Measurements from ENCODE around the gene RABGAP1L.

The RABGAP1L gene

DNA sequence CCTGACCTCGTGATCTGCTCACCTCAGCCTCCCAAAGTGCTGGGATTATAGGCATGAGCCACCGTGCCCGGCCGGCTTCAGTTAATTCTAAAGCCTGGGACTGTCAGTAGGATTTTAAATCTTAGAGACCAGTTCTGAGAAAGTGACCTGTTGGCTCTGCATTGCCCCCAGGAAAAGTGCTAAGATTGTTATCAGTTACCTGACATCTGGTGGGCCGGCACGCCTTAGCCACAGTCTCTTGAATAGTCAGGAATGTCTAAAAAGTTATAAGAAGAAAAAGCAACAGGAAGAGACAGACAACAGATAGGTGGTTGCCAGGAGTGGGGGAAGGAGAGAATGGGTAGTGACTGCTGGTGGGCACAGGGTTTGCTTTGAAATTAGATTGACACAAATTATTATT lies 35.1 kb downstream of the RABGAP1L start:
- DNase-seq (ENCODE audit: low read depth in 2 of 2, low spot score in 1 of 2), result no peak

DNA sequence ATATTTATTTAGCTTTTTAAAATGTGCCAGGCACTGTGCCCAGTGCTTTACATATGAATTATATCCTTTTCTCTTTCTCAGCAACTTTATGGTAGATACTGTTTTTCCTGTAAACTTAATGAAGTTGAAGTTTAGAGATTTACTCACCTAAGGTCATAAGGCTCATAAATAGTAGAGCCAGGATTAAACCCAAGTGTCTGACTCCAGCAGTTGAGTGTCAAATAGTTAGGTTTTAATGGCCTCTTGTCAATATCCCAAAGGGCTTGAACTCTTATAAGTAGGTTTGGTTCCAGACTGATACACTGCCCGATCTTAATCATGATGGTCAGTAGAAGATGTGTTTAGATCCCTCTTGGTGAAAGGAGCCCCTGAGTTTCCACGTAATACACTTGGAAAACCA lies 37.8 kb downstream of the RABGAP1L start:
- DNase-seq (ENCODE audit: low read depth in 2 of 2, low spot score in 1 of 2), result no peak

DNA sequence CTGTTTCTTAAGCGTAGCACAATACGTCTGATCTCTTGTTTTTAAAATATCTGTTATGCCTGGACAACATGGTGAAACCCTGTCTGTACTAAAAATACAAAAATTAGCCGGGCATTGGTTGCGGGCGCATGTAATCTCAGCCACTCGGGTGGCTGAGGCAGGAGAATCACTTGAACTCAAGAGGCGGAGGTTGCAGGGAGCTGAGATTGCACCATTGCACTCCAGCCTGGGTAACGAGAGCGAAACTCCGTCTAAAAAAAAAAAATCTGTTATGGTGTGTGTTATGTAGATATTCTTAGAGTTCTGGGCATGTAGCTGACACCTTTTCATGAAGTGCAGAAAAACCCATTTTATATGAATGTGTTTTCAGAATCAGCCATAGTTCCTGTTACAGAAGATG lies 38.2 kb downstream of the RABGAP1L start:
- DNase-seq (ENCODE audit: low read depth in 2 of 2, low spot score in 1 of 2), result no peak

DNA sequence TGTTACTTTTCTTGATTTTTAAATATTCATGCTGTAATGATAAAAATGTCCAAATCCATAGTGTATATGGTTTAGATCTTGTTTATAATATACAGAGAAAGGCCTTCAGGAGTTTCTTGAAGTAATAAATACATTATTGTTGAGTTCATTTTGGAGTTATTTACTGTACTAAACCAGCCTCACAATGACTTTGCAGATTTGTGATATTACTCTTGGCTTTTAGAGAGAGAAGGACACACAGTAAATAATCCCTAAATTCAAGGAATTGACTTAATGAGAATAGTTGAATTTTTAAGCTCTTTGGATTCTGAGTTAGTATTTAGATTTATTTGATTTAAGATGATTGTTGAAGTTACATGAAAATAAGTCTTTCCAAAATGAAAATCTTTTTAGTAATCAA lies 38.9 kb downstream of the RABGAP1L start:
- DNase-seq (ENCODE audit: low read depth in 2 of 2, low spot score in 1 of 2), result no peak

DNA sequence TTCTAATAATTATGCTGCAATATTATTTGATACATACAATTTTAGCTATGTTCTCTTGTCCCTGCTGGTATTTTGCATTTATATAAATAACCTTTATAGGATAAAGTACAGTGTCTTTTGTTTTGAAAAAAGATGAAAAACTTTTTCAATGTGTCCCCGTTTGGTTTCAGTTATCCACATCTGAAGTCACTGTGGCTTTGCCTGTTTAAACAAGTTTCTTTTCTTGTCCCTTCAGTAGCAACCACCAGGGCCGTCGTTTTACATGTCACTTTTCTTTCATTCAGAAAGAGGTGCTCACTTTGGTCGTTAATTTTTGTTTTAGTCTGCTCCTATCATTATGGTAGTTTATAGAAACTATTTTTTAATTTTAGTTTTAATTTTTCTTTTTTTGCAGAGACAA lies 41.4 kb downstream of the RABGAP1L start:
- DNase-seq (ENCODE audit: low read depth in 2 of 2, low spot score in 1 of 2), result no peak

DNA sequence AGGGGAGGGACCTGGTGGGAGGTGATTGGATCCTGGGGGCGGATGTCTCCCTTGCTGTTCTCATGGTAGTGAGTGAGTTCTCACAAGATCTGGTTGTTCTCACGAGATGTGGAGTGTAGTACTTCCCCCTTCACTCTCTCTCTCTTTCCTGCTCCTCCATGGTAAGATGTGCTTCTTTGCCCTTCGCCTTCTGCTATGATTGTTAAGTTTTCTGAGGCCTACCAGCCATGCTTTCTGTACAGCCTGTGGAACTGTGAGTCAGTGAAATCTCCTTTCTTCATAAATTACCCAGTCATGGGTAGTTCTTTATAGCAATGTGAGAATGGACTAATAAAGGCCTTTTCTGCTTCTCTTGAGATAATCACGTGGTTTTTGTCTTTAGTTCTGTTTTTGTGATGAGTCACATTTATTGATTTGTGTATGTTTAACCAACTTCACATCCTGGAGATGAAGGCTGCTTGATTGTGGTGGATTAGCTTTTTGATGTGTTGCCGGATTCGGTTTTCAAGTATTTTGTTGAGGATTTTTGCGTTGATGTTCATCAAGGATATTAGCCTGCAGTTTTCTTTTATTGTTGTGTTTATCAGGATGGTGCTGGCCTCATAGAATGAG lies 45.5 kb downstream of the RABGAP1L start:
- DNase-seq (ENCODE audit: low read depth in 2 of 2, low spot score in 1 of 2), result no peak

DNA sequence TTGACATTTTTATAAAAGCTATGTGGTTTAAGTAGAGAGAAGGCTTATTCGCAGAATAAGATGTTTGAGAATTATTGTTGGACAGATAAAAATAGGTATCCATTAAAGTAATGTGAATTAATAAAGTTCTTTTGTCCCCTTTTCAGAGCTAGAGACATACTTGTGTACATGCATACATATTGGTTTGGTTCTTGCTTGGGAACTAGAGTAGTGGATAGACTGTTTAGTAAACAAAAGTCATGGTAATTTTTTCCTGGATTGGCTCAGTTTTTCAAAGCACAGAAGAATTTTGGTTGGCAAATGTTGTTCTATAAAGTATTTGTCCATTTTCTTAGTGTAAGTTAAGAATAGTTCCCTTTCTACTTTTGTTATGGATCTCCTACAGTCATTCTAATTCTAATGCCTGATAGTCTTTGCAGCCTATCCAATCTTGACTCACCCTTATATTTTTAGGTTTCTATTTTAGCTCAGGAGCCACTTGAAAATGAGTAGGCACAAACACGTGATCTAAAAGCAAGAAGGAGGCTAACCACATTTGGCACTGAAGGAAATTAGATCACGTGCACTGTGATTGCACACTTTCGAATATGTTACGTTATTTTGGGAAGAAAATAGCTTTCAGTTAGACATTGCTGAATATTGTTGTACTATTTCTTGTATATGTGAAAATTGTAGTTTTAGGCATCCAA lies 47.0 kb downstream of the RABGAP1L start:
- no peak for DNase-seq (ENCODE audit: low read depth in 2 of 2, low spot score in 1 of 2)

DNA sequence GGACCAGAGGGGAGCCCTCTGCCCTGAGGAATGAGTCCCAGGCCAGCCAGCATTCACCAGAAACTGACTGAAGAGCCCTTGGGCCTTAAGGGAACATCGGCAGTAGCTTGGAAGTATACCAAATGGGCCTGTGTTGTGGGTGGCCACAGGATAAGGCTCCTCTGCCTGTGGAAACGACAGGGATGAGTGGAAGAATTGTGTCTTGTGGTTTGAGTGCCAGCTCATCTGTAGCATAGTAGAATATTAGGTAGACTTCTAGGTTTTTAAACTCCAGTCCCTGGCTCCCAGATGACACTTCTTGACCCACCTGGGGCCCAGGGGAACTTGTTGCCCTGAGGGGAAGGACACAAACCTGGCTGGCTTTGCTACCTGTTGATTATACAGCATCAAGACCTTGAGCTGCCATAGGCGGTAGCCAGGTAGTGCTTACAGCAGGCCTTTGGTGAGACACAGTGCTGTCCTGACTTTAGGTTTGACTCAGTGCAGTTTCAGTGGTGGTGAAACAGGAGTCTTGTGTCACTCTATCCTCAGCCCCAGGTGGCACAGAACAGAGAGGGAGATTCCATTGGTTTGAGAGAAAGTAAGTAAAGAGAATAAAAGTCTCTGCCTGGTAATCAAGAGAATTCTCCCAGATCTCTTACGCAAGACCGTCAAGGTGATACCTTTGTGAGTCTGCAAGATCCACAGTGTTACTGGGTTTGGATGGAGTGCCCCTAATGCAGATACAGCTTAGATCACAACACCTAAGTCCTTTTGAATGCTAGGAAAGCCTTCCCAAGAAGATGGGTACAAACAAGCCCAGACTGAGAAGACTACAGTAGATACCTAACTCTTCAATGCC lies 50.2 kb downstream of the RABGAP1L start:
- no peak for DNase-seq (ENCODE audit: low read depth in 2 of 2, low spot score in 1 of 2)

DNA sequence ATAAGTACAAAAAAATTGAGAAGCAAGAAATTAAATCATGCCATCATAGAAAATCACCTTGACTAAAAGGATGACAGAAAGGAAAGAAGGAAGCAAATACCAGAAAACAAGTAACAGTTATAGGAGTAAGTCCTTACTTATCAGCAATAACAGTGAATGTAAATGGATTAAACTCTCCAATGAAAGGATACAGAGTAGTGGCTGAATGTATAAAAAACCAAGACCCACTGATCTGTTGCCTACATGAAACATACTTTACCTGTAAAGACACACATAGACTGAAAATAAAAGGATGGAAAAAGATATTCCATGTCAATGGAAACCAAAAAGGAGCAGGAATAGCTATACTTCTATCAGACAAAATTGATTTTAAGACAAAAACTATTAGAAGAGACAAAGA lies 52.2 kb downstream of the RABGAP1L start:
- DNase-seq (ENCODE audit: low read depth in 2 of 2, low spot score in 1 of 2), result no peak

DNA sequence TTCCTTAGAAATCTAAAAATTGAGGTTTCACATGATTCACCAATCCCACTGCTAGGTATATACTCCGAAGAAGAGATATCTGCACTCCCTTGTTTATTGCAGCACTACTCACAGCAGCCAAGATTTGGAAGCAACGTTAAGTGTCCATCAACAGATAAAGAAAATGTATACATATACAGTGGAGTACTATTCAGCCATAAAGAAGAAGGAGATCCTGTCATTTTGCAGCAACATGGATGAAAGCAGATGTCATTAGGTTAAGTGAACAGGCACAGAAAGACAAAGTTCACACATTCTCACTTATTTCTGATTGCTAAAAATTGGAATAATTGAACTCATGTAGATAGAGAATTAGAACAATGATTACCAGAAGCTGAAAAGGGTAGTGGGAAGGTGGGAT lies 56.4 kb downstream of the RABGAP1L start:
- DNase-seq (ENCODE audit: low read depth in 2 of 2, low spot score in 1 of 2), result no peak

DNA sequence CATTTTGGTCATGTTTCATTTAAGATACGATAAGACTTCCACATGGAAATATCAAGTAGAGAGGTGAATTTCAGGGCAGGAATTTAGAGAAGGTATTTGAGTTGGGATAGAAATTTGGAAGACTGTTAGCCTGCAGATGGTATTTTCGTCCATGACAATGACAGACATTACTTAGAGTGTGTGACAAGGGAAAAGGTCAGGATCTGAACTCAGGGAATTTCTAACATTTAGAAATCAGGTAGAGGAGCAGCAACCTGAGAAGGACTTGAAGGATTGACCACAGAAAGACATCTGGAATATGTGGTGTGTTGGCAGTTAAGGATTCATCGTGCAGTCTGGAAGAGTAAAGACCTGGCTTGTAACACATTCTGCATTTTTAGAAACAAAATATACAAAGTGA lies 57.9 kb downstream of the RABGAP1L start:
- DNase-seq (ENCODE audit: low read depth in 2 of 2, low spot score in 1 of 2), result no peak

DNA sequence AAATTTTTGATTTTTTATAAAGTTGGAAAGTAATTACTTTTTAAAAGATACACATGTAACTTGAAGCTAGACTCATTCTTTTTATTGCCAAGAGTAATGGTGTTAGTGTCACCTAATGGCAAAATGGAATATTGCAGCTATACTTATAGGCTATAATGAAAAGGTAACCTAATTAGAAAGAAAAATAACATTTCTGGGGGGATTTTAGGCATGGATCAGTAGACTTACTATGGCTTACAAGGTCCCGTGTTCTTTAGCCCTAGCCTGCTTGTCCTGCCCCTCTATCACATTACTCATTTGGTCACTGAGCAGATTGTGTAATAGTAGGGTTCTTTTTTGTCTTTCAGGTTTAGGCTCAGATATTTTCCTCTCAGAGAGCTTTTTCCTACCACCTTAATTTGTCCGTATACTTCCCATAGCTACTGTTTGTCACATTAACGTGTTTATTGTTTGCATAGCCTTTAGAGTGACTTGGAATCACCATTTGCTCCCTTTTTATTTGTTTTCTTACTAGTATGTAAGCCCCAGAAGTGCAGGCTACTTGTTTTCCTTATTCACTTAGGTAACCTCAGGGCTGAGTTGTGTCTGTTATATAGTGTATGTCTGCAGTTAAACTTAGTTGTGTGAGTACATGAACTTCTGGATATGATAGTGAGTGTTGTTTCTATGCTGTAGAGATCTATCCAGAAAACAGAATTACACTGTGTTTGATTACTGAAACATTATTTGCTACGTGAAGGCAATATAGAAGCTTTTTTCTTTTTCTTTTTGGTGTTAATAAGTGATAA lies 58.7 kb downstream of the RABGAP1L start:
- no peak for DNase-seq (ENCODE audit: low read depth in 2 of 2, low spot score in 1 of 2)

DNA sequence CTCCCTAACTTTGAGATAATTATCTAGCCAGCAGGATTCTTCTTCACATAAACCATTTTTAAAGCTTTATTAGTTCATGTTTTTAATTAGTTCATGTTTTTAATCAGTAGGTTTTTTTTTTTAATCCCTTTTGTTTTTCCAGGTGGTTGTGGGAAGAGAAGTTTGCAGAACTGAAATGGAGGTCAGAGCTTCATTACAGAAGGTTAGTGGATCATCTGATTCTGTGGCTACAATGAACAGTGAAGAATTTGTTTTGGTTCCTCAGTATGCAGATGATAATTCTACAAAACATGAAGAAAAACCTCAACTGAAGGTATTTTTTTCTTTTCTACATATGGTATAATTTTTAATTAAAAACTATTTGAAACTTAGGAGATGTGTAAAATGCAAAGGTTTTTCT lies 59.7 kb downstream of the RABGAP1L start:
- DNase-seq (ENCODE audit: low read depth in 2 of 2, low spot score in 1 of 2), result no peak

DNA sequence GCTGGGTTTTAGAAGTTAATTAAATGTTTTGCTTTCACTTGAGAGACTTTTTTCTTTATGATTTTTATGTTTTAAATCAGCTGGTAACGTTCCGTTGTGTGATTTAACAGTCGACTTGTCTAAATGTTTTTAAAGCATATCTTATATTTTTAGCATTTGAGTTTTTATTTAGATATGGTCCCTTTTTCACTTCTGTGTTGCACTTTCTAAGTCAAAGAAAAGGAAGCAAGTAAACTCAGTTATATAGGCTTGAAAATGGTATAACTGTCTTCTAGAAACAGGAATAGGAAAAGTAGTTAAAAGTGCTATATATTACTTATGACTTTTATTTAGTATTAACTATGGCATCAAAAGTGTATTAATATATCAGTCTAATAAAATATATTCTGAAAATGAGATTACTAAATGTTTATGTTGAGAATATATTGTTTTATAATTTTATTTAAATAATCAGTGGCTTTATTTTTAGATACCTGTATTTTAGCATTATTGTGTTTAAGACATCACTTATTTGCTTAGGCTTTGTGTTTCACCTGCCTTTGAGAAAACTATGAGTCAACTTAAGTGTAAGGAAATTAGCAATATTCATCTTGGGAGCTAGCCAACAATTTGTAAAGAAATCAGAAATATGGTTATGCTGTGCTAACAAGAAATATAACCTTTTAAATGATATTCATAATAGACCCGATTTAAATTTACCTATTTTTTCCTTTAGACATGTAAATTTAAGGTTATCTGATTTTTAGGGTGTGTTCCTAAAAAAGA lies 60.5 kb downstream of the RABGAP1L start:
- DNase-seq (ENCODE audit: low read depth in 2 of 2, low spot score in 1 of 2), result no peak

DNA sequence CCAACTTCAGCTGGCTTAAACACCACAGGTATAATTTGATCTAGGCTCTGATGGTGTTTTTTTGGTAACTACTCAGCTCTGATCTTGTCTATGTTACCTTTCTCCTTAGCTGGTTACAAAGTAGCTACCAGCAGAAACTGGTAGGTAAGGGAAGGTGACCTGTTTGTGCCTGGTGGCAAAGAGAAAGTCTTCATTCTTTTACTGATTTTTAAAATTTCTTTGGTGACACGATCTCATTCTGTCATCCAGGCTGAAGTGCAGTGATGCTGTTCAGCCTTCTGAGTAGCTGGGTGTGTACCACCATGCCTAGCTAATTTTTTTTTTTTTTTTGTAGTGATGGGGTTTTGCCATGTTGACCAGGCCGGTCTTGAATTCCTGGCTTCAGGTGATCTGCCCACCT lies 62.4 kb downstream of the RABGAP1L start:
- no peak for DNase-seq (ENCODE audit: low read depth in 2 of 2, low spot score in 1 of 2)

DNA sequence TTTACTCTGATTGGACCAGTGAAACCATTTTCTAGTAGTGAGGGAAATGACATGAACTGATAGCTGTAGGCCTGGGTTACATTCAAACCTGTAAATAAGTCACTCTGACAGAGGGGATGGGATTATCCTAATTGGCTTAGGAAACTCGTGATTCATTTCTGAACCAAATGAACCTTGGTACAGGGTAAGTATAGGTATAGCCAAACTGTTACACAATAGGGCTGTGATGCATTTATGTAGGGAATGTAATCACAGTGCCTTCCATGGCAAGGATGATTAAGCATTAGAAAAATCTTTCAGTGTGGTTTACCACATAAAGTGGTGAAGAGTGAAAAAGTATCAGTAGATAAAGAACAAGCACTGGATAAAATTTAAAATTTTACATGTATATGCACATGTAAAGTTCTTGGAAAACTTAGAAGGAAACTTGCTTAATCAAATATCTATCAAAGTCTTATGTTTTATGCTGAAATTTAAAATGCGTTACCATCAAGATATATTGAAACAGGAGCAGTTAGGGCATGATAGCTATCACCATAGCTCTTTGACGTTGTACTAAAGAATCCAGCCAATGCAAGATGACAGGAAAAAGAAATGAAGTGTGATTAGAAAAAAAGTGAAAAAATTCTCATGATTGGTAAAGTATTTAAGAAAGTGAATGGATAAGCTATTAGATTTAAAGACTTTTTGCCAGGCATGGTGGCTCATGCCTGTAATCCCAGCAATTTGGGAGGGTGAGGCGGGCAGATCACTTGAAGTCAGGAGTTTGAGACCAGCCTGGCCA lies 63.0 kb downstream of the RABGAP1L start:
- DNase-seq (ENCODE audit: low read depth in 2 of 2, low spot score in 1 of 2), result no peak

DNA sequence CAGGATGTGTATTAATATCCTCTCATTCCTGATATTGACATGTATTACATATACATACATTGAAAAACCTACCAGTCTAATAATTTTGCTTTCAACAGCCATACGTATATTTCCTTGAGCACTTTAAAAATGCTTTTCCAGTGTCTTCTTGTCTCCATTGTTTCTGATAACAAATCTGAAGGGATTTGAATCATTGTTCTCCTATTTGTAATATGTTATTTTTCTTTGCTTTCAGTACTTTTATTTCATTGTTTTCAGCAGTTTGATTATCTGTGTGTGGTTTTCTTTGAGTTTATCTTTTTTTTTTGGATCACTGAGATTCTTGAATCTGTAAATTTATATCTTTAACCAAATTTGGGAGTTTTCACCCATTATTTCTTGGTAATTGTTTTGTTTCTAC lies 65.3 kb downstream of the RABGAP1L start:
- no peak for DNase-seq (ENCODE audit: low read depth in 2 of 2, low spot score in 1 of 2)

DNA sequence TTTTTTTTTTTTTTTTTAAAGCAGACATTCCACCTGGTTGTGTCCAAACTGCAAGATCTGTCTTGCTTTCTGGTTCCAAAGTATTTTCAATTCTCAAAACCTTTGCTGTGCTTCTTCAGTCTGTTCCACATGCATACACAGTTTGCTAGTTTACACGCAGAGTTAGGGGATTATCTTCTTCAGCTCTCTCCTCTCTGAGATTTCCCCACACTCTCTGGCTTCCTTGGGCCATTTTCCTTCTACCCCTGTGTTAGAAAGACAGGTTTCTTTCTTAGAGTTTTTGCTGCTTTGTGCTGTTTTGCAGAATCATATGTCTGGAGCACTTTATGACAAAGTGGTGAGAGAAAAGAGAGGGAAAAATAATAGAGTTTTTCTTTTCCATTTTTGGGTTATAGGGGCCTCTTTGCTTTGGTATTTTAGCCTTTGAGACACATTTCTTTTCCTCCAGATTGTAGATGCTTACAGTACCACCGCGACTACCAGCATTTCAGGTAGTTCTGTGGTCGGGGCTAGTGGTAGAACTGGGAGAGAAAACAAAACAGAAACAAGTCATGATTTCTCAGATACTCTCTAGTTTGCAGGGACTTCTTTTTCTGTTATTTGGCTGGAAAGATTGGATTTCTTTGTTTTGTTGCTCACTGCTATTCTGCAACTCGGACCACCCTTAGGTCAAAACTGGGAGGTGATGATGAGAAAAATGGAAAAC lies 66.3 kb downstream of the RABGAP1L start:
- no peak for DNase-seq (ENCODE audit: low read depth in 2 of 2, low spot score in 1 of 2)

DNA sequence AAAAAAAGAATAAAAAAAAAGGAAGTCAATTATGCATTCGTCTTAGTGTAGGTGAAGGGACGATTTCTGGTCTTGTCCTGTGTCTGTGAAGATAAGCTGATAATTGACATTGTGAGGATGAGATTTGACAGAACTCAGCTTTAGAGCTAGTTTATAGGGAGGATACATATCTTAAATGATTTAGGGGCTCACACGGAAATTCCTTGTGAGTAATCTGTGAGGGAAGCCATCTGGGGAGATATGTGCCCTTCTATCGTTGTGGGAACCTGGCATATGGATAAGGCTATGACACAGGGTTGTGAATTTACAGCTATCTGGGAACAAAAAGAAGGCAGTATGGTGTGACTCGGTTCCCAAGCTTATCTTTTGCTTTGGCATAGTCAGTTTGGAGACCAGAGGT lies 71.1 kb downstream of the RABGAP1L start:
- no peak for DNase-seq (ENCODE audit: low read depth in 2 of 2, low spot score in 1 of 2)

All from stimulated activated CD8-positive, alpha-beta memory T cell treated with anti-CD3 and anti-CD28 coated beads, Interleukin-4, amount 100 ng/mL, for 1 hour (primary cell).